ENCODE measurements around the gene DHTKD1. TPM values are rescaled to one million over a fixed set of nuclear protein-coding genes. Genes with fewer than 3 reads are reported as not detected.
"Not testable (repeated sequence)": the region's sequence is repeated elsewhere in the genome, so short reads cannot be mapped to it uniquely, and the experiment has no call there.

The DHTKD1 gene
- total RNA-seq, 3 donors from 2014 or later, result 22.3 to 35.7 (median 31.9) TPM

DNA sequence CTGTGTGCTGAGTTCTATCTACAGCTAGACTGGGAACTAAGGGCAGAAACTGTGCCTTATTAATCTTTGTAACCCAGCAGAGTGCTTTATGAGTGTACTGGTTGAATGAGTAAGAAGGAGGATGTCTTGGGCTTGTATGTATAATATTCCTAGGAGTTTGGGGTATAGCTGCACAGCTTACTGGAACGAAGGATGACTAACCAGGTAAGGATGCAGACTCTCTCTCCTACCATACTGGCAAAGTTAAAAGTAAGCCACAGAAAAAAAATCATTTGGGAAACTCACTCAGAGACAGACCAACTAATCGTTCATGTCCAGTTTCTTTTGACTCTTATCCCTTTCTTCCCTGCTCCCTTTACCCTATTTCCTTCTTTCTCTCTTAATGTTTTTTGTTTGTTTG is 1.4 kb upstream of the DHTKD1 start:
- Histone ChIP-seq H3K27ac (no peak overlapping the region), H3K9me3 (no peaks in the 10 kb centered on the region), H3K4me1 (no peaks in the 10 kb centered on the region), H3K27me3 (no peaks in the 10 kb centered on the region), H3K4me3 (no peak overlapping the region), H3K36me3 (no peaks in the 10 kb centered on the region)
- DNase-seq (ENCODE audit: low spot score in 2 of 2), result no peak
- TF ChIP-seq, protein P1, sequence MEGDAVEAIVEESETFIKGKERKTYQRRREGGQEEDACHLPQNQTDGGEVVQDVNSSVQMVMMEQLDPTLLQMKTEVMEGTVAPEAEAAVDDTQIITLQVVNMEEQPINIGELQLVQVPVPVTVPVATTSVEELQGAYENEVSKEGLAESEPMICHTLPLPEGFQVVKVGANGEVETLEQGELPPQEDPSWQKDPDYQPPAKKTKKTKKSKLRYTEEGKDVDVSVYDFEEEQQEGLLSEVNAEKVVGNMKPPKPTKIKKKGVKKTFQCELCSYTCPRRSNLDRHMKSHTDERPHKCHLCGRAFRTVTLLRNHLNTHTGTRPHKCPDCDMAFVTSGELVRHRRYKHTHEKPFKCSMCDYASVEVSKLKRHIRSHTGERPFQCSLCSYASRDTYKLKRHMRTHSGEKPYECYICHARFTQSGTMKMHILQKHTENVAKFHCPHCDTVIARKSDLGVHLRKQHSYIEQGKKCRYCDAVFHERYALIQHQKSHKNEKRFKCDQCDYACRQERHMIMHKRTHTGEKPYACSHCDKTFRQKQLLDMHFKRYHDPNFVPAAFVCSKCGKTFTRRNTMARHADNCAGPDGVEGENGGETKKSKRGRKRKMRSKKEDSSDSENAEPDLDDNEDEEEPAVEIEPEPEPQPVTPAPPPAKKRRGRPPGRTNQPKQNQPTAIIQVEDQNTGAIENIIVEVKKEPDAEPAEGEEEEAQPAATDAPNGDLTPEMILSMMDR (IDR thresholded peaks at IDR 0.05), result no peak
- TF ChIP-seq POLR2AphosphoS5 (IDR thresholded peaks at IDR 0.05) (no peak), POLR2A (IDR thresholded peaks at IDR 0.05) (no peak)
- intact Hi-C loops (cut with DNase I; ENCODE audit: low total_unique reads), result no loop called here

DNA sequence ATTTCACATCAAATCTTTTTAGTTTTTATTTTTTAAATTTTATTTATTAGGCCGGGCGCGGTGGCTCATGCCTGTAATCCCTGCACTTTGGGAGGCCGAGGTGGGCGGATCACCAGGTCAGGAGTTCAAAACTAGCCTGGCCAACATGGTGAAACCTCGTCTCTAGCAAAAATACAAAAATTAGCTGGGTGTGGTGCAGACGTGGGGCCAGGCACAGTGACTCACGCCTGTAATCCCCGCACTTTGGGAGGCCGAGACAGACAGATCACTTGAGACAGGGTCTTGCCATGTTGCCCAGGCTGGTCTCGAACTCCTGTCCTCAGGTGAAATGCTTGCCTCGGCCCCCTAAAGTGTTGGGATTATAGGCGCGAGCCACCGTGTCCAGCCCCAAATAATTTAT is 2.7 kb downstream of the DHTKD1 start:
- H3K27me3 ChIP-seq; H3K36me3 ChIP-seq; H3K27ac ChIP-seq; intact Hi-C loops (cut with DNase I; ENCODE audit: low total_unique reads); DNase-seq (ENCODE audit: low spot score in 2 of 2); H3K4me1 ChIP-seq; H3K4me3 ChIP-seq; H3K9me3 ChIP-seq: not testable (repeated sequence)

DNA sequence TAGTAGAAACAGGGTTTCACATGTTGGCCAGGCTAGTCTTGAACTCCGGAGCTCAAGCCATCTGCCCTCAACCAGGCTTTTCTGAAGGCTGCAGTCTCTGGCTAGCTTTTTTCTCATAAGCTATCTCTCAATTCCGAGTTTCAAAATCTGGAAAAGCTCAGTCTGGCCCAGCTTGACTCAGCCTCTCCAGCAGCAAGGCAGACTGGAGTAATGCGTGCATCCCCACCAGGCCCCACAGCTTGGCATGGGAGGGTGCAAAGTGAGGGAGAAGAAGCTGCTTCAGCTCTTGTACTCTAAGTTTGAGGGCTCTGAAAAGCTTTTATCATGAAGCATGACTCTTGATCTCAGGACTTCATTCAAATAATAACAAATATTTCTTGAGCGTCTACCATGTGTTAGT is 4.8 kb downstream of the DHTKD1 start:
- Histone ChIP-seq H3K4me3 (no peak overlapping the region), H3K9me3 (no peaks in the 10 kb centered on the region), H3K27me3 (no peaks in the 10 kb centered on the region), H3K4me1 (no peaks in the 10 kb centered on the region), H3K36me3 (no peaks in the 10 kb centered on the region), H3K27ac (no peak overlapping the region)
- no peak for TF ChIP-seq POLR2A (IDR thresholded peaks at IDR 0.05)
- TF ChIP-seq, protein P1 (IDR thresholded peaks at IDR 0.05), result no peak
- TF ChIP-seq POLR2AphosphoS5 (IDR thresholded peaks at IDR 0.05), result no peak
- intact Hi-C loops (cut with DNase I; ENCODE audit: low total_unique reads), result no loop called here
- no peak for DNase-seq (ENCODE audit: low spot score in 2 of 2)

DNA sequence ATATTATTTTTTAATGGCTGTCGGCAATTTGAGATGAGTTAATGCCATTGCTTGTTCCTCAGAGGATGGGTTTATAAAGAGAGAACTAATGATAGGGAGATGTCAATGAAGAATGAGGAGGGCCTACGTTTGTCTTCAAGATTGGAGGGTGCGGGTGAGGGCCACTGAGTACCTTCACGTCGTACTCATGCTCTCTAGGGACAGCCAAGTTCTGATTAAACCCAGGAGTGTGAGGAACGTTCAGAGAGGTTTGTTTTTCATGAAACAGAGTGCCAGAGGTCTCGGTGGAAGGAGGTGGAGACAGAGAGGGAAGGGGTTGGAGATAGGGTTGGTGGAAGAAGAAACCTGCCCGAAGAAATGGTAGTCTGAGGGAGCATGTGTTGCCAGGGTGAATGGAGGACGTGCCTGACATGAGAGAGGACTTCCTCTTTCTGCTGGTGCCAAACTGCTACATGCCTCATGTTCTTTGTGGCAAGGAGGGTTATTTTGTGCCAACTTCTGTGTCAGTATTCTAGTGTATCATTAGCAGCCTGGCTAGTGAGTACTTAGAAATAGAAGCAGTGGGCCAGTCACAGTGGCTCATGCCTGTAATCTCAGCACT is 8.9 kb downstream of the DHTKD1 start:
- no peaks in the 10 kb centered on the region for H3K36me3 ChIP-seq
- no peak overlapping the region for H3K27ac ChIP-seq
- no peak overlapping the region for H3K4me3 ChIP-seq
- intact Hi-C loops (cut with DNase I; ENCODE audit: low total_unique reads), result no loop called here
- no peaks in the 10 kb centered on the region for H3K4me1 ChIP-seq
- H3K9me3 ChIP-seq, result no peaks in the 10 kb centered on the region
- H3K27me3 ChIP-seq, result no peaks in the 10 kb centered on the region
- no peak for DNase-seq (ENCODE audit: low spot score in 2 of 2)
- no peak for TF ChIP-seq POLR2A (IDR thresholded peaks at IDR 0.05)
- TF ChIP-seq, protein P1 (IDR thresholded peaks at IDR 0.05), result no peak
- TF ChIP-seq POLR2AphosphoS5 (IDR thresholded peaks at IDR 0.05), result no peak

DNA sequence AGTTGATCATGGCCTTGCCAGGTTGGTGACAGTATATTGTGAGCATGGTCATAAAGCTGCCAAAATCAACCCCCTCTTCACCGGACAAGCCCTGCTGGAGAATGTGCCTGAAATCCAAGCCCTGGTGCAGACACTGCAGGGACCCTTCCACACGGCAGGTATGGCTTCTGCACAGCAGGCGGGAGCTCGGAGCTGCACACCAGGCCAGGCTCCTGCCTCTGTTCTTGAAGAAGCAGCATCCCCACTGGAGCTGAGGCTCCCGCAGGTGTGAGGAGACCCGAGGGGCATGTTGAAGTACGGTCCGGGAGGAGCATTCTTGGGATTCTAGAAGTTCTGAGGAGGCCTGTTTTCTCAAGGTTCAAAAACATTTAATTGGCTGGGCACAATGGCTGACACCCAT is 12.7 kb downstream of the DHTKD1 start:
- Histone ChIP-seq H3K4me3 (no peak overlapping the region), H3K27me3 (no peaks in the 10 kb centered on the region), H3K4me1 (no peaks in the 10 kb centered on the region), H3K36me3 (peaks cover 1% of the 10 kb centered on the region), H3K9me3 (no peaks in the 10 kb centered on the region), H3K27ac (no peak overlapping the region)
- TF ChIP-seq POLR2A (IDR thresholded peaks at IDR 0.05) (no peak), POLR2AphosphoS5 (IDR thresholded peaks at IDR 0.05) (no peak)
- TF ChIP-seq, protein P1 (IDR thresholded peaks at IDR 0.05), result no peak
- intact Hi-C loops (cut with DNase I; ENCODE audit: low total_unique reads), result no loop called here
- no peak for DNase-seq (ENCODE audit: low spot score in 2 of 2)

All from breast epithelium (tissue), 4 donors.